ENCODE results near the gene KDM4B.

Gene KDM4B

DNA sequence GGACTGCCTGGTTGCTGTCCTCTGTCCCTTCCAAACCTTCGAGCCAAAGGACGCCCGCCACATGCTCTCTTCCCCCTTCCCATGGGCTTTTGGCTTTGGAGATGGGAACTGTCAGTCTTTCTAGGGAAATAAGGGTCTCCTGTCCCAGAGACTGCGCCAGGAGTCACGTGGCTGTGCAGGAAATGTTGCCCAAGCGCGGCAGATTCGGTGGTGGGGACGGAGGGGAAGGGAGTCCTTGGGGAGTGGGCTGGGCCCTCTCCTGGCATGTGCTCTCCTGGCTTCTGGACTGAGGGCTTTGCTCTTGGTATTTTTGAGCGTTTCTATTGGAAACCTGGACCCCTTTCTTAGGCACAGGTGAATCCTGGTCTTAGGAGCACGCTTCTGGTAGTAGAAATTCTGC is 103.2 kb downstream of the KDM4B start:
- TF ChIP-seq CTCF (conservative IDR thresholded peaks at IDR 0.05; ENCODE audit: low read depth, low read length), result no peak
- DNase-seq (ENCODE audit: low read depth), result no peak
- no peak overlapping the region for H3K4me3 ChIP-seq (ENCODE audit: low read length)

GRCh38 chr19:5073153-5073844 is 104.4 kb downstream of the KDM4B start:
- no peak for TF ChIP-seq CTCF (conservative IDR thresholded peaks at IDR 0.05; ENCODE audit: low read depth, low read length)
- no peak for DNase-seq (ENCODE audit: low read depth)
- no peak overlapping the region for H3K4me3 ChIP-seq (ENCODE audit: low read length)

GRCh38 chr19:5074407-5074806 is 105.5 kb downstream of the KDM4B start:
- TF ChIP-seq CTCF (conservative IDR thresholded peaks at IDR 0.05; ENCODE audit: low read depth, low read length), result no peak
- no peak overlapping the region for H3K4me3 ChIP-seq (ENCODE audit: low read length)

GRCh38 chr19:5074830-5075394 is 106.0 kb downstream of the KDM4B start:
- no peak for TF ChIP-seq CTCF (conservative IDR thresholded peaks at IDR 0.05; ENCODE audit: low read depth, low read length)
- DNase-seq (ENCODE audit: low read depth), result no peak
- H3K4me3 ChIP-seq (ENCODE audit: low read length), result no peak overlapping the region

More at GRCh38 chr19:5074407-5074806, 105.5 kb downstream of the KDM4B start:
- no peak for DNase-seq (ENCODE audit: low read depth)

DNA sequence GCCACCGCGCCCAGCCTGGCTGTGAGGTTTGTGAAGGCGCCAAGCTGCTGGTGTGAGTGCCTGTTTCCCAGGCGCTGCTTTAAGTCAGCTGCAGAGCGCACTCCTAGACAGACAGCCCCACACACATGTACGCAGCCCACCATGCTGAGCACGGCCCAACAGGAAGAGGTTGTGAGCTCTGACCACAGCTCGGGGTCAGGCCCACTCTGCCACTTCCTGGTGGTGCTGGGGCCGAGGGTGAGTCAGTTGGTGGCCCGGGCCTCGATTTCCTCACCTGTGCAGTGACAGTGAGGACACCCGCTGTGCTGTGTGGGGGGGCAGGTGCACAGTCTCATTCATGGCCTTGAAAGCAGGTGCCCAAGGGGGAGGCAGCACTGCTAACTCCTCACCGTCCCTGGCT is 106.7 kb downstream of the KDM4B start:
- no peak overlapping the region for H3K4me3 ChIP-seq (ENCODE audit: low read length)
- no peak for TF ChIP-seq CTCF (conservative IDR thresholded peaks at IDR 0.05; ENCODE audit: low read depth, low read length)
- no peak for DNase-seq (ENCODE audit: low read depth)

- no peak overlapping the region for H3K4me3 ChIP-seq (ENCODE audit: low read length)
Measured at GRCh38 chr19:5076440-5077208, 107.7 kb downstream of the KDM4B start.

More at GRCh38 chr19:5076440-5077208, 107.7 kb downstream of the KDM4B start:
- DNase-seq (ENCODE audit: low read depth), result no peak
- no peak for TF ChIP-seq CTCF (conservative IDR thresholded peaks at IDR 0.05; ENCODE audit: low read depth, low read length)

All from retinal pigment epithelial cell (primary cell).